ENCODE results near the gene CPNE4.

GRCh38 chr3:131586277-131586676, 448.5 kb downstream of the CPNE4 start:
- TF ChIP-seq CTCF (conservative IDR thresholded peaks at IDR 0.05; ENCODE audit: low read depth, low read length) (no peak), EZH2 (IDR thresholded peaks at IDR 0.05; ENCODE audit: borderline replicate concordance, low read depth, low read length, poor library complexity, severe bottlenecking) (no peak)

Measured in A673 (cell line).